Measurements from ENCODE around the gene C12orf56.

DNA sequence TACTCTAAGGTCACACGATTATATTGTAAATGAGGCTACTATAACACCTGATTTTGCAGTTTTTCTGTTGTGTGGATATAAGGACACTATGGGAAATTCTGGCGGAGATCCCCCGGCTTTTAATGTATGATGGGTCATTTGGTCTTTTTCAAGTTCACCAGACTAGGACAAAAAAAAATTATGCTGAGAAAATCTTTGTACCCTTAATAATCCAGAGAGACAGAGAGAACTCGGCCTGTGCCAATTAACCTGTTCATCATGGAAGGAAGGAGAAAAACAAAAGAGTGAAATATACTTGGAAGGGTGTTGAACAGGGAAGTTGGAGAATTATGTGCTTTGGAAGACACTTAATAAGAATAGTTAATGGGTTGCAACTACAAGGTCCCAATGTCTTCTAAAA is 106.3 kb downstream of the C12orf56 start:
- TF ChIP-seq, protein P1, sequence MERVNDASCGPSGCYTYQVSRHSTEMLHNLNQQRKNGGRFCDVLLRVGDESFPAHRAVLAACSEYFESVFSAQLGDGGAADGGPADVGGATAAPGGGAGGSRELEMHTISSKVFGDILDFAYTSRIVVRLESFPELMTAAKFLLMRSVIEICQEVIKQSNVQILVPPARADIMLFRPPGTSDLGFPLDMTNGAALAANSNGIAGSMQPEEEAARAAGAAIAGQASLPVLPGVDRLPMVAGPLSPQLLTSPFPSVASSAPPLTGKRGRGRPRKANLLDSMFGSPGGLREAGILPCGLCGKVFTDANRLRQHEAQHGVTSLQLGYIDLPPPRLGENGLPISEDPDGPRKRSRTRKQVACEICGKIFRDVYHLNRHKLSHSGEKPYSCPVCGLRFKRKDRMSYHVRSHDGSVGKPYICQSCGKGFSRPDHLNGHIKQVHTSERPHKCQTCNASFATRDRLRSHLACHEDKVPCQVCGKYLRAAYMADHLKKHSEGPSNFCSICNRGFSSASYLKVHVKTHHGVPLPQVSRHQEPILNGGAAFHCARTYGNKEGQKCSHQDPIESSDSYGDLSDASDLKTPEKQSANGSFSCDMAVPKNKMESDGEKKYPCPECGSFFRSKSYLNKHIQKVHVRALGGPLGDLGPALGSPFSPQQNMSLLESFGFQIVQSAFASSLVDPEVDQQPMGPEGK (CRISPR knock-in tag; IDR thresholded peaks at IDR 0.05; ENCODE audit: borderline replicate concordance): no peak
- TF ChIP-seq ZNF70 (CRISPR knock-in tag; IDR thresholded peaks at IDR 0.05): no peak
- TF ChIP-seq RARB (CRISPR knock-in tag; IDR thresholded peaks at IDR 0.05): no peak
- no peak for TF ChIP-seq ESRRG (CRISPR knock-in tag; IDR thresholded peaks at IDR 0.05)
- TF ChIP-seq ZFP3 (CRISPR knock-in tag; IDR thresholded peaks at IDR 0.05): no peak
- TF ChIP-seq CSDC2 (CRISPR knock-in tag; IDR thresholded peaks at IDR 0.05): no peak
- TF ChIP-seq ARNTL (CRISPR knock-in tag; IDR thresholded peaks at IDR 0.05; ENCODE audit: borderline replicate concordance, low read depth): no peak
- no peak for TF ChIP-seq ZC3H10 (CRISPR knock-in tag; IDR thresholded peaks at IDR 0.05)
- TF ChIP-seq ISL1 (CRISPR knock-in tag; IDR thresholded peaks at IDR 0.05): no peak
